HuH-7.5 (cell line): ENCODE data around the gene TESK2.
"Not testable (repeated sequence)": the region's sequence is repeated elsewhere in the genome, so short reads cannot be mapped to it uniquely, and the experiment has no call there.

ENCODE experiments used
- DNase-seq: peaks from one replicate; pipeline ENCODE4 v3.0.0; 2011; ENCODE audit warnings: low spot score

The TESK2 gene

DNA sequence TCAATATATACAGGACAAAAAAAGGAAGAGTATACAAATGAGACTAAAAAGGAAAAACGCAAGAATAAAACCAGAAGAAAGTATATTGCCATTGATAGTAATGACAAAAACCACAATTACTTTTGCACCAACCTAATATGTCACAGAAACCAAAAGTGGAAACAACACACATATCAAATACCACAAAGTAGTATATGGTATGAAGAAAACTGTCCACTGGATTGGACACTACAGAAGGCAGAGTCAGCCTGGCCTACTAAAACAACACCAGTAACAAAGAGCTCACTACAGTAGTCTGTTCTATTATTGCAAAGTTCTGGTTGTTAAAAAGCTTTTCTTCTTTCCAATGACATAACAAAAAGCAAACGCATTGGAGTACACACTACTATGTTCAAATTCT, 17.7 kb downstream of the TESK2 start:
- DNase-seq, result no peak

DNA sequence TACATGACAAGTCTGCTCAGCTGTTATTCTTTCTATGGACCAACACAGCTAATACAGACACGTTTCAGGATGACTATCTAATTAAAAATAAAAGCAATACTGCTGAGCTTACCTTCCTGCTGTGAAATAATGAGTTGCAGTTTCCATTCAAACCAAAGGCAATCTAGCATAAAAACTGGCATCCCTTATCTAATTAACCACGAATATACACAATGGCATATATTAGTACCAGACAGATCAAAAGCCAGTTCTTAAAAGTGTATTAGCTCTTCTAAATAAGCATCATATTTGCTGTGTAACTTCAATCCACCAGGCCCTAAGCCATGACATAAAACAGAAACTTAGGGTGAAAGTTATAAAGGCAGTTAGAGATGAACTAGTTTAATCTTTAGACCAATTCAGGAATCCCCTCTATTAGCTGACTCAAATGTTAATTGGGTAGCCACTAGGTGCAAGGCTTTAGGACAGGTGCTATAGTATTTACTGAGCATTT, 20.6 kb downstream of the TESK2 start:
- DNase-seq, result no peak

DNA sequence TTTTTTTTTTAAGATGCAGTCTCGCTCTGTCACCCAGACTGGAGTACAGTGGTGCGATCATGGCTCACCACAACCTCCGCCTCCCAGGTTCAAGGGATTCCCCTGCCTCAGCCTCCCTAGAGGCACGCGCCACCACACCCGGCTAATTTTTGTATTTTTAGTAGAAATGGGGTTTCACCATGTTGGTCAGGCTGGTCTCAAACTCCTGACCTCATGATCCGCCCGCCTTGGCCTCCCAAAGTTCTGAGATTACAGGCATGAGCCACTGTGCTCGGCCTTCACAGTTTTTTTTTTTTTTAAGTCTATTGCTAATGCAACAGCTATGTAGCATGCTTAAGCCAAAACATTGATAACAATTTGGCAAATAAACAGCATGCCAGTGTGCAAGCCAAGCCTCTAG, 23.6 kb downstream of the TESK2 start:
- DNase-seq, result not testable (repeated sequence)

DNA sequence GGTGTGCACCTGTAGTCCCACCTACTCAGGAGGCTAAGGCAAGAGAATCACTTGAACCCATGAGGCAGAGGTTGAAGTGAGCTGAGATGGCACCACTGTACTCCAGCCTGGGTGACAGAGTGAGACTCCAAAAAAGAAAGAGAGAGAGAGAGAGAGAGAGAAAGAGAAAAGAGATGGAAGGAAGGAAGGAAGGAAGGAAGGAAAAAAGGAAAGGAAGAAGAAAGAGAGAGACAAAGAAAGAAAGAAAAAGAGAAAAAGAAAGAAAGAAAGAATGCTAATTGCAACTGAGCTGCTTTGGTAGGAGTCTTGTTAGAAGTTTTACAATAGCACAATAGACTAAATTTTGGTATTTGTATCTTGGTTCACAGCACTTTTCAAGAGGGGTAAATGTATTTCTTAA, 25.7 kb downstream of the TESK2 start:
- DNase-seq, result no peak

DNA sequence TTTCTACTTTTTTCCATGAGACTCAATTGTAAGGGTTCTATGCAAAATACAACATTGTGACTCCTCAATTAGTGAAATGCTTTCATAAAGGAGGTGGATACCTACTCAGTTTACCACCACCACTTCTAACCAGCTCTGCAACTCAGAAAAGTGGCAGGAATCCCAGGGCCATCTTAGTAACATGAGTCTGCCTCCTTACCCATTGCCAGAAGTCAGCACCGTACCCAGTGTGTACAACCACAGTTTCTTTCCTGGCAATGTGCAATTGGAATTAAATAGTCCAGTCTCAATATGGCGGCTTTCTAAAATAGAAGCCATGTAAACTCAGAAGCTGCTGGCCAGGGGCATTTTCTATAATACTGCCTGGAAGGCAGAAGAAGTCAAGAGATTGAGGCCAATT, 32.1 kb downstream of the TESK2 start:
- no peak for DNase-seq

DNA sequence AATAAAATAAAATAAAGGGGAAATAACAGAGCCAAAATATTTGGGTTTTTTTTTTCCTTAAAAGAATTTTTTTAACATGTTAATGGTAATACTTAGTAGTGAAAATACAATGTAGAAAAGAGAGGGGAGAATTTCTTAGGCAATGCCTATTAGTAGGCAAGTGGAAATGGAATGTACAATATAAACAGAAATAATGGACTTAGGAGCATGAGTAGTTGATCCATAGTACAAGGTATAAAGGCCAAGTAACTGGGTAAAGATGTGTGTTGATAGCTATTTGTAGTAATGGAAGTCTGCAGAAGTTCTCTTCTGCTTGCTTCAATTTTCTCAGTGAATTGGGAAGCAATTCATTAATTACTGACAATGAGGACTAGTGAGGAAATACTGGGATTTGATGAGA, 34.4 kb downstream of the TESK2 start:
- no peak for DNase-seq

DNA sequence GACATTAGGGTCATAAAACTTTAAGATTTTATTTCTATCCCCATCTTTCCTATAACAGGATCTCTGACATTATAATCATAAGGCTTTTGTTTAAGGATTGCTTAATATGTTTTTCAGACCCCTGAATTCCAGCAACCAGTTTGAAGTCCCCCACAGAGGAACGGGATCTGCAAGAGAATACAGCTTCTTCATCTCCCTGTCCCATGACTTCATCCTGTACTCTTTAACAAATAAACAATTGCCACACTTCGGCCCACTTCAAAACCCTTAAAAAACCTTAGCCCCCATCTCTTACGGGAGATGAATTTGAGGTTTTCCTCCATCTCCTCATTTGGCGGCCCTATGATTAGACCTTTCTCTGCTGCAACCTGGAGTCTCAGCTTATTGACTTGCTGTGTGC, 35.8 kb downstream of the TESK2 start:
- DNase-seq, result no peak

DNA sequence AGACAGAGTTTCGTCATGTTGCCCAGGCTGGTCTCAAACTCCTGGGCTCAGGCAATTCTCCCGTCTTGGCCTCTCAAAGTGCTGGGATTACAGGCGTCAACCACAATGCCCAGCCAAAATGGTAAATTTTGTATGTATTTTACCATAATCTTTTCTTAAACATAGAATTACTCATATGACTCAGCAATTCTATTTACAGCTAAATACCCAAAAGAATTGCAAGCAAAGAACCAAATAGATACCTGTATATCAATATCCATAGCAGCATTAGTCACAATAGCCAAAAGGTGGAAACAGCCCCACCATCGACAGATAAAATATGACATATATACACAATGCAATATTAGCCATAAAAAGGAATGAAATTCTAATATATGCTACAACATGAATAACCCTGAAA, 36.5 kb downstream of the TESK2 start:
- DNase-seq, result no peak

DNA sequence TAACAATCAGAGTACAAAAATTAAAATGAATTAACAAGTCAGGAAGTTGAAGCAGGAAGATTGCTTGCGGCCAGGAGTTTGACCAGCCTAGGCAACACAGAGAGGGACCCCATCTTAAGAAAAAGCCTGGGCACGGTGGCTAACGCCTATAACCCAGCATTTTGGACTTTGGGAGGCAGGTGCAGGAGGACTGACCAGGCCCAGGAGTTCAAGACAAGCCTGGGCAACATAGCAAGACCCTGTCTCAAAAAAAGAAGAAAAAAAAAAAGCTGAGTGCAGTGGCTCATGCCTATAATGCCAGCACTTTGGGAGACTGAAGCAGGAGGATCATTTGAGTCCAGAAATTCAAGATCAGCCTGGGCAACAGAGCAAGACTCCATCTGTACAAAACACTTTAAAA, 38.5 kb downstream of the TESK2 start:
- no peak for DNase-seq

DNA sequence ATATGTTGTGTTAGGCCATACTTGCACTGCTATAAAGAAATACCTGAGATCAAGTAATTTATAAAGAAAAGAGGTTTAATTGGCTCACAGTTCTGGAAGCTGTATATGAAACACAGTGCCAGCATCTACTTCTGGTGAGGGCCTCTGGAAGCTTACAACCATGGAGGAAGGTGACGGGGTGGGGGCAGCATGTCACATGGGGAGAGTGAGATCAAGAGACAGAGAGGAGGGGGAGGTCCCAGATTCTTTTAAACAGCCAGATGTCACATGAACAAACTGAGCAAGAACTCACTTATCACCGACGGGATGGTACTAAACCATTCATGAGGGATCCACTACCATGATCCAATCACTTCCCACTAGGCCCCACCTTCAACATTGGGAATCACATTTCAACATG, 42.6 kb downstream of the TESK2 start:
- no peak for DNase-seq

DNA sequence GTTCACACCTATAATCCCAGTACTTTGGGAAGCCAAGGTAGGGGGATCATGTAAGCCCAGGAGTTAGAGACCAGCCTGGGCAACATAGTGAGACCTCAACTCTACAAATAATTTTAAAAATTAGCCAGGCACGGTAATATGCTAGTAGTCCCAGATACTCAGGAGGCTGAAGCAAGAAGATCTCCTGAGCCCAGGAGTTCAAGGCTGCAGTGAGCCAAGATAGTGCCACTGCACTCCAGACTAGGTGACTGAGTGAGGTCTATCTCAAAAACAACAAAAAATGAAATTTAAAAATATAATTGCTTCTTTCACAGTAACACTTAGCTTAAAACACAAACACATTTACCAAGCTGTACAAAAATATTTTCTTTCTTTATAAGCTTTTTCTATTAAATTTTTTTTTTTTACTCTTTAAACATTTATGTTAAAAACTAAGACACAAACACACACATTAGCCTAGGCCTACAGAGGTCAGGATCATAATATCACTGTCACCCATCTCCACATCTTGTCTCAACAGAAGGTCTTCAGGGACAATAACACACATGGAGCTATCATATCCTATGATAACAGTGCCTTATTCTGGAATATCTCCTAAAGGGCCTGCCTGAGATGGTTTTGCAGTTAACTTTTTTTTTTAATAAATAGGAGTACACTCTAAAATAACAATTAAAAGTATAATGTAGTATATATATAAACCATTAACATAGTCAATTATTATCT, 43.9 kb downstream of the TESK2 start:
- no peak for DNase-seq

DNA sequence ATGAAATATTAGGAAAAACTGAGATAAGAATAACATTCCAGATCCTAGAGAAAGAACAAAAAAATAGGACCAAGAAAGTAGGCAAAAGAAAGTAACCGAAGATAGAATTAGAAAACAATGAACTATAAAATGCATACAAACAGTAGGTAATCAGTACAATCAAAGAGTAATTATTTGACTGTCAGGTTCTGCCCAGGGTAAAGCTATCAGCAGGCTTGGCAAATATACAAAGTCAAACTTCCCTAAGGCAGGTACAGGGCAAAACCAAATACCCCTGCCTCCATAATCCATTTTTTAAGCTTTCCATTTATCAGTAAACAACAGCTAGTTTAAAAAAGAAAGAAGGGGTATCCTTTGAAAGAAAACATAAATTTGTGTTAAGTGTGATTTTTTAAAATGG, 44.4 kb downstream of the TESK2 start:
- no peak for DNase-seq

DNA sequence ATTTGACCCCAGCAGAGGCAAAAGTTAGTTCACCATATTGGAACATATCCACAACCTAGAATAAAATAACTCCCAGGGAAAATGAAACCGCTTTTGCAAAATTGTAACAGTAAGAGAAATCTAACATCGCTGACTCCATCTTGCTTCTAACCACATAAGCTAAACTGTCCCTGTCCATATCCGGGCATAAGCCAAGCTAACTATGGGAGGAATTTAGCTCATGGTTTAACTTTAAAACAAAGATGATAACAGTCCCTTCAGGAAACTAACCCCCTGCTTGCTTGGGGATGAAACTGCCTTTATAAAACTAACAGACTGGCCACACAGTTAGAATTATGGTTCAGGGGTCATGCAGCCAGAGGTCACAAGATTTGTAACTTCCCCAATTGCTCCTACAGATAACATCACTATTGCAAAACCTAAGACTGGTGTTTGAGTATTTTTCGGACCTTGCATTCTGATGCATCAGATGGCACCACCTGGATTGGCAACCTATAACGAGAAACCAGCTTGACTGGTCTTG, 46.3 kb downstream of the TESK2 start:
- DNase-seq, result no peak

DNA sequence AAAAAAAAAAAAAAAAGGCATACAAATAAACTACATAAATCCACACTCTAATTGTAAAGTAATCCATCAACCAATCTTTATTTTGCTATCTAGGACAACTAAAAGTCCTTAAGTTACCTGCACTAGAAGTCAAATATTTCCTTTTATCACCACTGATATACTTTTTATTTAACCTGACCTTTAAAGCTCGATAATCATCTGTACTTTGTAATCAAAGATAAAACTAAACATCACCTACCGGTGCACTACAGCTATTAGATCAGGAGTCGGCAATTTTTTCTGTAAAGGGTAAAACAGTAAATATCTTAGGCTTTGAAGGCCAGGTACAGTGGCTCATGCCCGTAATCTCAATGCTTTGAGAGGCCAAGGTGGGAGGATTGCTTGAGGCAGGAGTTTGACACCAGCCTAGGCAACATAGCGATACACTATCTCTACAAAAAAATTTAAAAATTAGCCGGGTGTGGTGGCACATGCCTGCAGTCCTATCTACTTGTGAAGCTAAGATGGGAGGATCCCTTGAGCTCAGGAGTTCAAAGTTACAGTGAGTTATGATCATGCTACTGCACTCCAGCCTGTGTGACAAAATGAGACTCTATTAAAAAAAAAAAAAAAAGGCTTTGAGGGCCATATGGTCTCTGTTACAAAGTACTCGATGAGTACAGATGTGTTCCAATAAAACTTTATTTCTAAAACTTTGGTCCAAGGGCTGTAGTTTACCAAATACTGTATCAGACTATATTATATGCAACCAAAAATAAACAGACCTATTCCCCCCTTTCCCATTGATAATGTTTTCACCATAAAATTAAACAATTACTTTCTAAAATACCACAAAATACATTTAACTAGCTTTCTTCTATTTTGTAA, 47.1 kb downstream of the TESK2 start:
- DNase-seq, result no peak

DNA sequence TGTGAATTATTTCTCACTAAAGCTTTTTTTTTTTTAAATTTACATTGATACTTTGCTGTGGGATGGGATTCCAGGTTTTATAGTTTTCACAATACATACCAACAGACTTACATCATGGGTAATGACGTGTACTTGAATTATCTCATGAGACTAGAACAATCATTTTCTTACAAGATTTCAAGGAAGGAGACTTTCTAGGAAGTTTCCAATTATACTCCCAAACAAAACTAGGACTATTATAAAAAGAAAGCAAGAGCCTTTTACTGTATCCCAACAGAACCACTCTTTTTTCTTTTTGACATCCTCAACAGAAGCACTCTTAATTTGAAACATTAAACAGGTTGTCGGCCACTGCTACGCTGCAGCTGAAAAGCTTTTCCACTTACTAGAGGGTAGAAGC, 48.7 kb downstream of the TESK2 start:
- DNase-seq, result no peak

DNA sequence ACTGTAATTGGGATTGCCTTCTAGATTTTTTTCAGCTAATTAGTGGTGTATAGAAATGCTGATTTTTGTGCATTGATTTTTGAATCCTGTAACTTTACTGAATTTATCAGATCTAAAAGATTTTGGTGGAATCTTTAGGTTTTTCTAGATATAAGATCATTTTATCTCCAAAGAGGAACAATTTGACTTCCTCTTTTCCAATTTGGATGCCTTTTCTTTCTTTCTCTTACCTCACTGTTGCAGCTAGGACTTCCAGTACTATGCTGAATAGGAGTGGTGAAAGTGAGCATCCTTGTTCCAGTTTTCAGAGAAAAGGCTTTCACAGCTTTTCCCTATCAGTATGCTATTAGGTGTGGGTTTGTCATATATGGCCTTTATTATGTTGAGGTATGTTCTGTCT, 53.6 kb downstream of the TESK2 start:
- DNase-seq, result no peak

DNA sequence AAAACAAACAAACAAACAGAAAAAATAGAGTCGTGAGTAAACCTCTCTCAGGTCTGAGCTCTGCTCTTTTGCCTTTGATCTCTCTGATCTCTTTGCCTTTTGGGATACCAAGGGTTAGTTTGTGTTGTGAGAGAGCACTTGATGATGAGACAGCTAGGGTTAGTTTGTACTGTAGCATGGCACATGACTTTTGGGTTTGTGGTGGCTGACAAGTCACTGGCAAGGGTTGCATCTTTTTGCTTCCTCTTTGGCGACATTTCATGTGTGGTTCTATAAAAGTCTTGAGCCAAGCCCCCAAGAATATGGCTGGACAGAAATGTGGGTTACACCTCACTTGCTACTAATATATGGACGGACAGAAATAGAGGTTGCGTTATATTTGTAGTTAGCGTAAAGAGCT, 60.5 kb downstream of the TESK2 start:
- DNase-seq, result no peak

DNA sequence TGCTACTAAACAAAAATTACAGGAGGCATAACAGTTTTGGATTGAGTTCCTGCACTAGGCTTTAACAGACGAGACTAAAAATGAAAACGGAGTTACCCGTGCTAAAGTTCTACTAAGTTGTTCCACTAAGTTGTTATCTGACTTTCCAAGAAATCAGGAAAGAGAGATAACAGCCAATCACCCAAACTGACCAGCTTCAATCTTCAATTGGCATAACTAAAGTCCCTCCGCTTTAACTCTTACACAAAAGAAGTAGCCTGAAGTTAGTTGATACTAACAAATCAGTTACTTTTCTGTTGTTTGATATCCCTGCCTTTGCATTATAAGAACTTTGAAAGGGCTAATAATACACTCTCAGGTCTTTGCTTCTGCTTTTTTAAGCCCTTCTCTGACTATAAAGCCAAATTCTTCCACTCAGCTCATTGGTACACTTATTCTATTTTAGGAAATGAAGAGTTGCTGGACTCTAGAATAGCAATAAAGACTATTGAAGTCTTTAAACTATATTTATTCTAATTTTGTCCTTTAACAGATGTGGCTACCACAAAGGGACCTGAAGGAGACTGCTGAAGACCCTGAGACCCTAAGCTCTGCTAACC, 61.3 kb downstream of the TESK2 start:
- no peak for DNase-seq

DNA sequence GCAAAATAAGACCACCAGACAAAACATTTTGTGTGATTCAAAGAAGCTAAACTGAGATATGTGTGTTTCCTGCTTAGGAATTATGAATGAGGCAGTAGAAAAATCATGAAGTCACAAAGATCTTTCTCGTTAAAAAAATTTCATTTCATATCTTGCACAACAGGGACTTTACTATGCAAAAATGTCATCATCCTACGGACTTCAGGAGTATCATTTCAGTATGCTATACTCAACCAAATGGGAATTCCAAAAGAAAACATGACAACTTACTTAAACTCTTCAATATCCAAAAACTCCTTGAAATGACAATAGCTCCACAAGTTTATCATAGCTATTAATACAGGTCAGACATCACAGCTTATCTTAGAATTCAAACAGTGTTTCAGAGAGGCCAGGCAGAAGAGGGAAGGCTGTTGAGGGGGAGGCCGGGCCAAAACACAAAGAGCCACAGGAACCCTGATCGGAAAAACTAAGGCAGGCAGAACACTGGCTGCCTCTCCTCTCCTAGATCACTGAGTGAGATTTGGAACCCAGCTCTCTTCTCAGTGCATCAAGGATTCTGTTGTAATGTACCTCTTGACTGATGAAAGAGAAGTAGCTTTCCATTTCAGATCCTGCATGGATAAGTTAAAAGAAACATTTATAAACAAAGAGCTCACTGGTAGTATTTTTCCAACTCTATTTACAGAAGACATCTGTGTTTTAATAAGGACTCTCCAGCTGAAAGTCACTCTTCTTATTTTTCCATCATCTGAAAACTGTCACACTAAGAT, 66.9 kb downstream of the TESK2 start:
- no peak for DNase-seq

DNA sequence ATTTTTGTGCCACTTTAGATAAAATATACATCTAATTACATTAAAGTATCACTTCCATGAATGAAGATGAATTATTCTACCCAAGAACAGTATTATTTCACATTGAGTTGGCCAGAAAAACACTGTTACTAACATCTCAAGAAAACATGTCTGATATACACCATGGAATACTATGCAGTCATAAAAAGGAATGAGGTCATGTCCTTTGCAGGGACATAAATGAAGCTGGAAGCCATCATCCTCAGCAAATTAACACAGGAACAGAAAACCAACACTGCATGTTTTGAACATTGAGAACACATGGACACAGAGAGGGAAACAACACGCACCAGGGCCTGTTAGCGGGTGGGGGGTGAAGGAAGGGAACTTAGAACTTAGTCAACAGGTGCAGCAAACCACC, 69.0 kb downstream of the TESK2 start:
- no peak for DNase-seq

DNA sequence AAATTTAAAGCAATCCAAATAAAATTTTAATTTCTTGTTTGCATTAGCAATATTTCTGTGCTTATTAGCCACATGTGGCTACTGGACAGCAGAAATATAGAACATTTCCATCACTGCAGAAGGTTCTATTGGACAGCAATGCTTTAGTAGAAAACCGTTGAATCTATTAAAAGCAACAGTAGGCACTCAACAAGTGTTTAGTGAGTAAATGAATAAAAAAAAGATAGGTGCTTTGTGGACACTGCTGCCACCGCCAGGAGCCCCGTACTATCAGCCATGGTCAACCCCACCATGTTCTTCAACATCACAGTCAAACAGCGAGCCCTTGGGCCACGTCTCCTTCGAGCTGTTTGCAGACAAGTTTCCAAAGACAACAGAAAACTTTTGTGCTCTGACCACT, 76.2 kb downstream of the TESK2 start:
- DNase-seq, result no peak

DNA sequence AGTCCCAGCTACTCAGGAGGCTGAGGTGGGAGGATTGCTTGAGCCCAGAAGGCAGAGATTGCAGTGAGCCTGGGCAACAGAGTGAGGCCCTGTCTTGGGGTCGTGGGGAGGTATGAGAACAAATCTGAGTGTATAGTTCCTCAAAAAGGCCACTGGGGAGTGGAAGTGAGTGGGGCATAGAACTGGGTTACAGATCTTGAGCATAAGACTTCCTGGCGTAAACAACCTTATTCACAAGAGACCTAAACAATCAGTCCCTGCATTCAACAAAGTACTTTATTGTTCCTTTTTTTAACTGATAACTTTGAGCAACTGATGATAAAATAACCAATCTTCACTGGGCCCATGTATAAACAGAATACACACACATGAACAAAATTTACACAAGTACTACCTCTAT, 78.1 kb downstream of the TESK2 start:
- no peak for DNase-seq
